NT2/D1 (cell line): ENCODE data around the gene PCP4L1.

Experiments used
- YY1 ChIP-seq: IDR thresholded peaks from 2 replicates; pipeline ENCODE4 v1.6.1; 2011; ENCODE audit not compliant: insufficient read length, insufficient read depth
- ZNF274 ChIP-seq: IDR thresholded peaks from 2 replicates; pipeline ENCODE4 v1.6.1; 2011; ENCODE audit warnings: mild to moderate bottlenecking, low read depth, low read length

GRCh38 chr1:161300478-161300877, 41.9 kb downstream of the PCP4L1 start:
- no peak for TF ChIP-seq YY1
- TF ChIP-seq ZNF274: no peak
